HFF-Myc (cell line): ENCODE data around the gene CAMK2B.

Experiments
- DNase-seq: peaks from one replicate; pipeline ENCODE4 v3.0.0-alpha.2; 2011; ENCODE audit warnings: low read depth; ENCODE audit errors: extremely low read depth
- H3K4me3 ChIP-seq: replicated peaks from 2 replicates; pipeline ENCODE4 v1.5.1; 2011; ENCODE audit warnings: low read depth, mild to moderate bottlenecking, control low read depth, low read length
- TF ChIP-seq, protein P1 (sequence below): IDR thresholded peaks from 2 replicates; pipeline ENCODE4 v1.5.1; 2012; ENCODE audit warnings: mild to moderate bottlenecking, low read depth, low read length, control low read depth; ENCODE audit errors: missing control alignments

The CAMK2B gene

DNA sequence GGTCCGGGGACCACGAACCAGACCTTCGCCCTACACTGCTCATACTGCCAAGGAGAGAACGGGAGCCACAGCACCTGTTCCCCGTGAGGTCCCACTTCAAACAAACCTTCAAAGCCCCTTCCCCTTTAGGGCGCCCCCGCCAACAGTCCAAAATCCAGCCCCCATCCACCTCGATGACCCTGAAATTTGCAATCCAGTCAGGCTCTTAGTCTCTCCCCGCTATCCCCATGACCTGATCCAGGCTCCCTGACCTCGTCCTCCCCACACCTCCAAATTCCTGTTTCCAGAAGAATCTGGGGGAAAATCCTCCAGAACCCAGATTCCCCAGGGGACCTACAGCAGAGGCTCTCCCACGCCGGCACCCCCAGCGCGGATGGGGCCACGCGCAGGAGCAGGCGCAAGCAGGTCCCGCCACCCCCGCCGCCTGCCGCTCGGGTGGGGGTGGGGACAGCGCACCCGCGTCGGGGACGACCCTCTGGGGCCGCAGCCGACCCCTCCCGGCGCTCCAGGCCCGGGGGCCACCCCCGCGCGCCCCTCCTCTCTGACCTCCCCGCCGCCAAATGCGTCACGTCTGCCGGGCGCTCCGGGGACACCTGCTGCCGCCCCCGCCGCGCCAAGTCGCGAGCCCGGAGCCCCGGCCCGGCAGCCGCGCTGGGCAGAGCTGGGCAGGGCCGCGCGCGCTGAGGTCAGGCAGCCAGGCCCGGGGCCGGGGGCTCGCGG, 753 bp downstream of the CAMK2B start:
- DNase-seq: no peak
- TF ChIP-seq, protein P1, sequence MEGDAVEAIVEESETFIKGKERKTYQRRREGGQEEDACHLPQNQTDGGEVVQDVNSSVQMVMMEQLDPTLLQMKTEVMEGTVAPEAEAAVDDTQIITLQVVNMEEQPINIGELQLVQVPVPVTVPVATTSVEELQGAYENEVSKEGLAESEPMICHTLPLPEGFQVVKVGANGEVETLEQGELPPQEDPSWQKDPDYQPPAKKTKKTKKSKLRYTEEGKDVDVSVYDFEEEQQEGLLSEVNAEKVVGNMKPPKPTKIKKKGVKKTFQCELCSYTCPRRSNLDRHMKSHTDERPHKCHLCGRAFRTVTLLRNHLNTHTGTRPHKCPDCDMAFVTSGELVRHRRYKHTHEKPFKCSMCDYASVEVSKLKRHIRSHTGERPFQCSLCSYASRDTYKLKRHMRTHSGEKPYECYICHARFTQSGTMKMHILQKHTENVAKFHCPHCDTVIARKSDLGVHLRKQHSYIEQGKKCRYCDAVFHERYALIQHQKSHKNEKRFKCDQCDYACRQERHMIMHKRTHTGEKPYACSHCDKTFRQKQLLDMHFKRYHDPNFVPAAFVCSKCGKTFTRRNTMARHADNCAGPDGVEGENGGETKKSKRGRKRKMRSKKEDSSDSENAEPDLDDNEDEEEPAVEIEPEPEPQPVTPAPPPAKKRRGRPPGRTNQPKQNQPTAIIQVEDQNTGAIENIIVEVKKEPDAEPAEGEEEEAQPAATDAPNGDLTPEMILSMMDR: no peak
- H3K4me3 ChIP-seq: no peak overlapping the region

GRCh38 chr7:44324204-44324480, 1.3 kb downstream of the CAMK2B start:
- TF ChIP-seq, protein P1: no peak
- no peak for DNase-seq

DNA sequence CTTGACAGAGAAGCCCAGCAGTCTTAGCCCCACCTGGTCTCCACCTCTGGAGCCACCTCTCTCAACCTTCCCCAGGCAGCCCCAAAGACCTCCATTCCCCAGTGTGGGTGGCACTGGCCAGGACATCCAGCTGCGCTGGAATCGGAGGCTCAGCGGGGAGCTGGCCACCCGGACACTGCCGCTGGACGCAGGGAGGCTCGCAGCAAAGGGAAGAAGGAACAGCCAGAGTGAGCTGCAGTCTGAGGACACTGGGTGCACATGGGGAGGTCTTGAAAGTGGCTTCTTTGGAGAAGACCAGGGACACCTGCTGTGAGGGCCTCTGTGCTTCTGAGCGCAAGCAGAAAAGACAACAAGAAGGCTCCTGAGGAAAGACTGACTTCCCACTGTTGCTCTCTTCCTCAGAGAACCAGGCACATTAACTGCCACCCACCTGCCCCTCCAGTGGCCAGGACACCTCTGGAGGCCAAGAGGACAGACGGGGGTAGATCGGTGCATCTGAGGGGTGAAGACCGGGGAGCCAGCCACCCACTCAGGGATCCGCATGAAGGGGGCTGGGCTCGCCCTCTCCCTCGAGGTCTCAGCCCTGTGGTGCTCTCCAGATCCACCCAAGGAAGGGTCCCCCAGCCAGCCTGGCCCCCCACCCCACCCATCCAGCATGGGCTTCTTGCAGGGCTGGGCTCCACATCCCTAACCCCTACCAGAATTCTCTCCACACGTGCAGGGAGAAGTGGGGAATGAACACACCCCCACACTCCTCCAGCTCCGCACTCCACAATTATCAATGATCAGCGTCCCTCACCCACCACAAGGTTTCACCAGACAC, 1.8 kb downstream of the CAMK2B start:
- TF ChIP-seq, protein P1: no peak
- no peak overlapping the region for H3K4me3 ChIP-seq
- DNase-seq: no peak

More at GRCh38 chr7:44324204-44324480, 1.3 kb downstream of the CAMK2B start:
- H3K4me3 ChIP-seq: no peak overlapping the region

DNA sequence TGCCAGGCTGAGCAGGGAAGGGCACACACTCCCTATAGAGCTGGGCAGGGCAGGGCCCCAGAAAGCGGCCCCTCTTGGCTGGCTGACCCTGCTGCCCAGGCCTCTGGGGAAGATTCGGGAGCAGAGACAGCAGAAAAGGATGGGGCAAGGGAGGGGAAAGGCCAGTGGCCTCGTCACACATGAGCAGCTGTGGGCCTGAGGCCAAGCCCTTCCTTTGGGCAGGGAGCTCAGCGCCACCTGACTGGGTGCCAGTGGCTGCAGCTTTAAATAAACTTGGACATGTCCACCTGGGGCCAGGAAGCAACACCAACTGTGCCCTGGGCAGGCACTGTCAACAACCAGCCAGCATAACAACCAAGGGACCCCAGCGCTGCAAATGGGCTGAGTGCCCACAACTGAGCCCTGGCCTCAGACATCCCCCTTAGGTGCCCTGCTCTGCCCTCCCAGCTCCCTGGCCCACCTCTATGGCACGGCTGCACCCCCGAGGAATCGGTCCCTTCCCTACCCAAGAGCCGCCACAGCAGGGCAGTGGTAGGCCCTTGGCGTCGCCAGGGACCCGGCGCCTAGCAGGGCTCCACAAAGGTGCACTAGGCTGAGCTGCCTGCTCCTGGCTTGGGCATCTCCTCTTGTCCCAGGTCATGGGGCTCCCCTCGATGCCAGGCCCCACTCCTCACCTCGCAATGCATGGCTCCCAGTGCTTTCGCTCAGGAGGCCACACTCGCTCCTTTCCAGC, 2.6 kb downstream of the CAMK2B start:
- H3K4me3 ChIP-seq: no peak overlapping the region
- no peak for DNase-seq
- TF ChIP-seq, protein P1: no peak

DNA sequence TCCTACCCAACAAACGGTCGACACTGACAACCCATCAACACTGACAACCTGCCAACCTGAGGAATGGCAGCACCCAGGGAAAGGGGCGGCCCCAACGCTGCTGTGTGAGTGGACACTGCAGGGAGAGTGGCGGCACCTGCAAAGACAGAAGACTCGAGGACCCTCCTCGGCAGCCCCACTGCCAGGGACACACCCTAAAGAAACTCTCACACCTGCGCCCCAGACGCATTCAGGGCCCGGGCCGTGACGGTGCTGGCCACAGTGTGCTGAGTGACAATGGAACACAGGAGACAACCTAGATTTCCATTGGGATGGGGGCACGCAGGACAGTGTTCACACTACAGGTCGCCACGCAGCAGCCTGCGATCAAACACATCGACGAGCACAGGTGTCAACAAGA, 3.6 kb downstream of the CAMK2B start:
- H3K4me3 ChIP-seq: no peak overlapping the region
- DNase-seq: no peak
- TF ChIP-seq, protein P1: no peak

DNA sequence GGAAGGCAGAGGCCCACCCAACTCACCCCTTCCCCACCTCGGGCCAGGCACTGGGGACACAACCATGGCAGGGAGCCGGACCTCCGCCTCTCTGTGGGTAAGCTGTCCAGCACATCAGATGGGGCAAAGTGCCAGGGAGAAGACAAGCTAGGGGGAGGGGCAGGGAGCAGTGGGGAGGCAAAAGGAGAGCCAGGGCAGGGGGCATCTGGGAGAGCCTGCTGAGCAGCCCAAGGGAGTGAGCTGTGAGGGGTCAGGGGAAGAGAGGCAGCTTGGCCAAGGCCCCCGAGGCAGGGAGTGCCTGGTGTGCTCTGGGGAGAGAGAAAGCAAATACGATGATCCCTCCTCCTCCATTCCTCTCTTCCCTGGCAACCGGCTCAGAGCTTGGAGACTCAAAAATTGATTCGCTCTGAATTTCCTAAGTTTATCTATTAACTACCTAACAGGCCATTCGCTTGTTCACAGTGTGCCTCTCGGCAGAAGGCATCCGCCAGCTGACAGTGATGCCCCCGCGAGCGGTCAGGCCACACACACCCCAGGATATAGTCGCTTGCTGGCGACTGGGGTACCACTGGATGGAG, 4.5 kb downstream of the CAMK2B start:
- H3K4me3 ChIP-seq: no peak overlapping the region
- no peak for DNase-seq
- TF ChIP-seq, protein P1: no peak
